ENCODE data around the gene GPRC5A.
"Not testable (repeated sequence)": the region's sequence is repeated elsewhere in the genome, so short reads cannot be mapped to it uniquely, and the experiment has no call there.

GRCh38 chr12:12846780-12847179 lies 44.6 kb upstream of the GPRC5A start:
- TF ChIP-seq CTCF (IDR thresholded peaks at IDR 0.05); EZH2 (IDR thresholded peaks at IDR 0.05; ENCODE audit: borderline replicate concordance, insufficient read depth, low read depth, low read length, poor library complexity, severe bottlenecking): not testable (repeated sequence)
